Fibroblast of mammary gland (primary cell): ENCODE measurements around the gene NHSL2.

Experiments
- DNase-seq: peaks from one replicate; pipeline ENCODE4 v3.0.0-alpha.2; 2010; ENCODE audit warnings: low read depth
- H3K4me3 ChIP-seq: 2 replicates; pipeline ENCODE4 v1.5.1; 2011; ENCODE audit warnings: low read depth, mild to moderate bottlenecking, low read length, moderate library complexity; ENCODE audit not compliant: control insufficient read depth
- CTCF ChIP-seq: conservative IDR thresholded peaks from 2 replicates; pipeline ENCODE4 v1.5.1; 2011; ENCODE audit warnings: low read depth, low read length, inconsistent platforms; ENCODE audit not compliant: control insufficient read depth, insufficient read depth

The NHSL2 gene

DNA sequence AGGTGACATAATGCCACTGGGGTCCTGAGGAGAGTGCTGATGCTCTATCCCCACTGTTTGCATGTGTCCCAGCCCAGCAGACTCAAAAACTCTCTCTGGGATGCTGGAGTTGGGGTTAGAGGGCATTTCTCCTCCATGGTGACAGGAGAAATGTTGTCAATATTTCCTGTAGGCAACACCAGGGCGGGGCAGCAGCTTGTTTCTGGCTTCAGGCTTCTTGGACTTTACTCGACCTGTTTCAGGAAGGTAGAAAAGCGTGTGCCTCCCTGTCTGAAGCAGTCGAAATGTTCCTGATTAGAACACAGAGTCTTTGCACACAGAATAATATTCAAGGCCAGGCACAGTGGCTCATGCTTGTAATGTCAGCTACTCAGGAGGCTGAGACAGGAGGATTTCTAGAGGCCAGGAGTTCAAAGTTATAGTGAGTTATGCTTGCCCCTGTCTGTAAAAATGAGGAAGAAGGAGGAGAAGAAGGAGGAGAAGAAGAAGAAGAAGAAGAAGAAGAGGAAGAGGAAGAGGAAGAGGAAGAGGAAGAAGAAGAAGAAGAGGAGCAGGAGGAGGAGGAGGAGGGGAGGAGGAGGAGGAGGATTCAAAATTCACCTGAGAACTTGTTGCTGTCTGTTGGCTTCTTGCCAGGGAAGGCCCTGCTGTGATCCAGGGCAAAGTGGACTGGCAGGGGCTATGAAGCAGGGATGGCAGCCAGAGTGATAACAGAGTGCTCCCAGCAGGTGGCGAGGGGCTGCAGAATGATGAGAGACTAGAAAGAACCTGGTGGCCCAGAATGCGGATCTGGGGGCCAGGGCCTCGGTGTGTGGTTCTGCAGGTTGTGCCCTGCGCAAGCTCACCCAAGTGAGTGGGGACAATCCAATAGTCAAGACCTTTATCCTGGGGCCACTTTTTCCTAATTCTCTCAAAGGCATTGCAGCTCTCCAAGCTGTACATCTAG lies 138.1 kb downstream of the NHSL2 start:
- no peak for TF ChIP-seq CTCF
- DNase-seq, result no peak
- no peak overlapping the region for H3K4me3 ChIP-seq

GRCh38 chrX:72050011-72050410 lies 139.4 kb downstream of the NHSL2 start:
- H3K4me3 ChIP-seq, result no peak overlapping the region
- DNase-seq, result peak; percentile 38
- no peak for TF ChIP-seq CTCF

DNA sequence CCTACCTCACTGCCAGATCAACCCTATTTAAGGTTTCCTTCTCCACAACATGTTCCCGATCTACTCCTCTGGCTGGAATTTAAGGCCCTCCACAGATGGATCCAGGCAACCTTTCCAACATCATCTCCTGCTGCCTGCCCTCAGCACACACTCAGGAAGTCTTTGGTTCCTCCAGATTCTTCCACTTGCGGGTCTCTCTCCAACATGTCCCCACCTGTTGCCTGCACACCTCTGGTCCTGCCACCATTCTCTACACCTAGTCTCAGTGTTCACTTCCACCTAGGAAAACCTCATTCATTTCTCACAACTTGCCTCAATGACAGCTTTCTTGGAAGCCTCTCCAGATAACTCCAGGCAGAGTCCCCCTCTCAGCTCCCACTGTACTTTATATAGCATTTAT lies 140.9 kb downstream of the NHSL2 start:
- no peak for DNase-seq
- H3K4me3 ChIP-seq, result no peak overlapping the region
- TF ChIP-seq CTCF, result no peak

- no peak for TF ChIP-seq CTCF
- H3K4me3 ChIP-seq, result no peak overlapping the region
- peak; percentile 14 for DNase-seq
Measured at GRCh38 chrX:72052415-72053090, 141.9 kb downstream of the NHSL2 start.

GRCh38 chrX:72053508-72053907 lies 142.9 kb downstream of the NHSL2 start:
- TF ChIP-seq CTCF, result no peak
- H3K4me3 ChIP-seq, result no peak overlapping the region
- DNase-seq, result no peak

DNA sequence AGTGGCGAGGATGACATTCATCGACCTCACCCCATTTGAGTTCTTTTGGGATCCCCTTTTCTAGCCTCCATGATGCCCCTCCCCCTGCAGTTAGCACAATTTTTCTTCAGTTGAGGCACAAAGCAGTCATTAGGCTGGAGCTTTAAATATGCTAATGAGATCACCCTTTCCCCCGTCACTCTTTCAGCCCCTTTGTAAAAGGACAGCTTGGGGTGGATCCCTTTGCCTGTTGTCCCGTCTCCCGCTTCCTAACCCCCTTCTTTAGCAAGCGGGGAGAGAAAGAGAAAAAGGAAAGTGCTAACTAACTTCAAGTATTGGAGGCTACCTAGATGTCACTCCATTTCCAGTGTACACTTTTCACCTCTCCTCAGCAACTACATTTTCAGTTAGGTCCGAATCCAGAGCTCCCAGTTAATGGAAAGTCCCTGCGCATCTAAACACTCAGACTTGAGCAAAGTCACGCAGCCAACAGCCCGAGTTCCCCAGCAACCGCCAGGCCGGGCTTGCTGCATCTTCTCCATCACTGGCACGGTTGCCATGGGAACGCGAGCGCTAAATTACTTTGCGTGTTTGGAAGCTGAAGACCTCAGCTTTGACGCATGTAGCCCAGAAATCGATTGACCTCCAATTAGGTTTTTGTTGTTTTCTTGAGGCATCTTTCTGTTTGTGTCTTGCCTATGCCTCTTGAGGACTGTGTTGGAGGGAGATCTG lies 144.3 kb downstream of the NHSL2 start:
- TF ChIP-seq CTCF, result no peak
- no peak overlapping the region for H3K4me3 ChIP-seq
- DNase-seq, result no peak
